DND-41 (cell line): ENCODE data around the gene CTXND1.

Source experiments
- ATAC-seq: fragments of 200-7000 bp; cut with Tn5 transposase; 3 replicates; pipeline ENCODE4 v1.9.1; 2021; ENCODE audit warnings: low read depth; ENCODE audit not compliant: insufficient read depth
- DNase-seq: peaks from one replicate; pipeline ENCODE4 v3.0.0-alpha.2; 2020
- H2AFZ ChIP-seq: 2 replicates; pipeline ENCODE4 v1.6.0; 2012; ENCODE audit warnings: low read depth, low read length
- H3K27ac ChIP-seq: 2 replicates; pipeline ENCODE4 v1.5.1; 2012; ENCODE audit warnings: low read length, inconsistent platforms
- H3K27me3 ChIP-seq: fragments of 200-600 bp; sonication (generic); 2 replicates; pipeline ENCODE4 v1.6.0; 2012; ENCODE audit warnings: low read length, mild to moderate bottlenecking, inconsistent platforms; ENCODE audit not compliant: insufficient read depth, poor library complexity
- H3K36me3 ChIP-seq: 2 replicates; pipeline ENCODE4 v1.5.1; 2012; ENCODE audit warnings: low read length, inconsistent platforms; ENCODE audit not compliant: insufficient read depth
- H3K4me1 ChIP-seq: 2 replicates; pipeline ENCODE4 v1.5.1; 2012; ENCODE audit warnings: mild to moderate bottlenecking, low read length; ENCODE audit not compliant: insufficient read depth
- H3K4me2 ChIP-seq: 2 replicates; pipeline ENCODE4 v1.6.0; 2012; ENCODE audit warnings: mild to moderate bottlenecking, moderate library complexity, low read length, inconsistent platforms; ENCODE audit not compliant: insufficient read depth
- H3K4me3 ChIP-seq, 2 experiments: fragments of 200-600 bp in 1 of 2; shearing (Covaris generic) in 1 of 2; 2 replicates each; pipeline ENCODE4 v1.5.1; 2012 to 2016; ENCODE audit warnings: inconsistent platforms in 2 of 2, low read length in 2 of 2, mild to moderate bottlenecking in 2 of 2, low read depth in 1 of 2, moderate library complexity in 1 of 2
- H3K79me2 ChIP-seq: 2 replicates; pipeline ENCODE4 v1.6.0; 2012; ENCODE audit warnings: low read length, inconsistent platforms; ENCODE audit not compliant: insufficient read depth
- H3K9ac ChIP-seq: 2 replicates; pipeline ENCODE4 v1.6.0; 2012; ENCODE audit warnings: low read depth, mild to moderate bottlenecking, inconsistent platforms, low read length, moderate library complexity
- H3K9me3 ChIP-seq: 2 replicates; pipeline ENCODE4 v1.5.1; 2012; ENCODE audit warnings: low read length, moderate library complexity, mild to moderate bottlenecking, inconsistent platforms; ENCODE audit not compliant: insufficient read depth, severe bottlenecking
- H4K20me1 ChIP-seq: 2 replicates; pipeline ENCODE4 v1.6.0; 2012; ENCODE audit warnings: low read length; ENCODE audit not compliant: insufficient read depth
- CTCF ChIP-seq: IDR thresholded peaks from 2 replicates; pipeline ENCODE4 v1.5.1; 2012; ENCODE audit warnings: borderline replicate concordance, low read length, moderate library complexity, mild to moderate bottlenecking; ENCODE audit not compliant: poor library complexity, severe bottlenecking; ENCODE audit errors: extremely low read depth
- EZH2 ChIP-seq: IDR thresholded peaks from 3 replicates; pipeline ENCODE4 v1.6.1; 2012; ENCODE audit warnings: borderline replicate concordance, low read depth, mild to moderate bottlenecking, moderate library complexity, low read length, inconsistent platforms; ENCODE audit not compliant: severe bottlenecking

The CTXND1 gene

GRCh38 chr15:80234883-80235282, 17.1 kb downstream of the CTXND1 start:
- no peak overlapping the region for H3K4me3 ChIP-seq
- no peaks in the 10 kb centered on the region for H4K20me1 ChIP-seq
- no peaks in the 10 kb centered on the region for H3K79me2 ChIP-seq
- no peak overlapping the region for H3K9ac ChIP-seq
- ATAC-seq (peak; percentile 53; the same call in 2 of the 3 replicates), DNase-seq (peak; percentile 37)
- H3K36me3 ChIP-seq, result no peaks in the 10 kb centered on the region
- no peak overlapping the region for H3K27ac ChIP-seq
- H3K4me2 ChIP-seq, result no peak overlapping the region
- peak; percentile 55 for TF ChIP-seq CTCF
- TF ChIP-seq EZH2, result no peak
- no peak overlapping the region for H2AFZ ChIP-seq
- no peaks in the 10 kb centered on the region for H3K4me1 ChIP-seq
- no peaks in the 10 kb centered on the region for H3K27me3 ChIP-seq
- H3K9me3 ChIP-seq, result no peaks in the 10 kb centered on the region

- no peaks in the 10 kb centered on the region for H3K9me3 ChIP-seq
- H3K27me3 ChIP-seq, result no peaks in the 10 kb centered on the region
- no peak overlapping the region for H3K9ac ChIP-seq
- no peaks in the 10 kb centered on the region for H3K79me2 ChIP-seq
- ATAC-seq, result no peak
- no peaks in the 10 kb centered on the region for H3K36me3 ChIP-seq
- no peak overlapping the region for H2AFZ ChIP-seq
- no peak overlapping the region for H3K4me2 ChIP-seq
- H3K4me3 ChIP-seq, result no peak overlapping the region
- H3K4me1 ChIP-seq, result no peaks in the 10 kb centered on the region
- no peaks in the 10 kb centered on the region for H4K20me1 ChIP-seq
- DNase-seq, result no peak
- TF ChIP-seq EZH2 (no peak), CTCF (no peak)
- H3K27ac ChIP-seq, result no peak overlapping the region
Measured at GRCh38 chr15:80233581-80233980, 18.4 kb downstream of the CTXND1 start.

- Histone ChIP-seq H4K20me1 (no peaks in the 10 kb centered on the region), H3K9ac (no peak overlapping the region), H3K27me3 (peaks cover 3% of the 10 kb centered on the region), H3K4me3 (no peak overlapping the region), H3K79me2 (no peaks in the 10 kb centered on the region), H2AFZ (no peak overlapping the region), H3K4me1 (no peaks in the 10 kb centered on the region), H3K9me3 (no peaks in the 10 kb centered on the region), H3K27ac (no peak overlapping the region), H3K4me2 (no peak overlapping the region), H3K36me3 (no peaks in the 10 kb centered on the region)
- DNase-seq (no peak), ATAC-seq (no peak)
- no peak for TF ChIP-seq CTCF
- no peak for TF ChIP-seq EZH2
Measured at GRCh38 chr15:80231371-80231770, 20.6 kb downstream of the CTXND1 start.

GRCh38 chr15:80228959-80229610, 22.9 kb downstream of the CTXND1 start:
- H3K36me3 ChIP-seq, result no peaks in the 10 kb centered on the region
- no peak overlapping the region for H3K4me3 ChIP-seq
- no peaks in the 10 kb centered on the region for H4K20me1 ChIP-seq
- H2AFZ ChIP-seq, result no peak overlapping the region
- no peak overlapping the region for H3K9ac ChIP-seq
- no peak overlapping the region for H3K4me2 ChIP-seq
- TF ChIP-seq CTCF, result no peak
- TF ChIP-seq EZH2, result no peak
- peaks cover 3% of the 10 kb centered on the region for H3K27me3 ChIP-seq
- H3K27ac ChIP-seq, result no peak overlapping the region
- no peaks in the 10 kb centered on the region for H3K9me3 ChIP-seq
- no peak for DNase-seq
- H3K4me1 ChIP-seq, result no peaks in the 10 kb centered on the region
- H3K79me2 ChIP-seq, result no peaks in the 10 kb centered on the region
- ATAC-seq, result no peak
